Neural progenitor cell (in vitro differentiated cells): ENCODE data around the gene POFUT1. TPM values are rescaled to one million over a fixed set of nuclear protein-coding genes. Genes with fewer than 3 reads are reported as not detected.

ENCODE experiments used
- DNase-seq: peaks from one replicate; pipeline ENCODE4 v3.0.0-alpha.2; 2016; ENCODE audit warnings: low spot score
- H2AFZ ChIP-seq: fragments of 200-600 bp; sonication (generic); replicated peaks from 2 replicates; pipeline ENCODE4 v1.6.1; 2016; ENCODE audit warnings: antibody characterized with exemption
- H3F3A ChIP-seq: fragments of 200-600 bp; sonication (generic); 2 replicates; pipeline ENCODE4 v1.6.1; 2016; ENCODE audit warnings: antibody characterized with exemption, low read depth
- H3K27ac ChIP-seq: fragments of 200-600 bp; sonication (generic); 2 replicates; pipeline ENCODE4 v1.5.1; 2016; ENCODE audit warnings: mild to moderate bottlenecking
- H3K27me3 ChIP-seq: fragments of 200-600 bp; sonication (generic); 2 replicates; pipeline ENCODE4 v1.6.1; 2016; ENCODE audit warnings: mild to moderate bottlenecking, moderate library complexity
- H3K36me3 ChIP-seq: fragments of 200-600 bp; sonication (generic); 2 replicates; pipeline ENCODE4 v1.5.1; 2016
- H3K4me1 ChIP-seq: fragments of 200-600 bp; sonication (generic); 2 replicates; pipeline ENCODE4 v1.6.1; 2016; ENCODE audit warnings: mixed run types
- H3K4me2 ChIP-seq: fragments of 200-600 bp; sonication (generic); 2 replicates; pipeline ENCODE4 v1.6.1; 2016
- H3K4me3 ChIP-seq: fragments of 200-600 bp; sonication (generic); 2 replicates; pipeline ENCODE4 v1.5.1; 2016
- H3K79me2 ChIP-seq: fragments of 200-600 bp; sonication (generic); 2 replicates; pipeline ENCODE4 v1.6.1; 2016; ENCODE audit warnings: low read depth
- H3K9ac ChIP-seq: fragments of 200-600 bp; sonication (generic); 2 replicates; pipeline ENCODE4 v1.6.1; 2016
- H3K9me3 ChIP-seq: fragments of 200-600 bp; sonication (generic); 2 replicates; pipeline ENCODE4 v1.5.1; 2016; ENCODE audit warnings: low read depth
- H4K20me1 ChIP-seq: fragments of 200-600 bp; sonication (generic); 2 replicates; pipeline ENCODE4 v1.6.1; 2016; ENCODE audit warnings: low read depth
- H3K27ac Mint-ChIP-seq: 3 replicates; pipeline ENCODE4 v1.8.0; 2021; ENCODE audit warnings: mixed read lengths
- H3K27me3 Mint-ChIP-seq: 2 replicates; pipeline ENCODE4 v1.8.0; 2022; ENCODE audit warnings: low read depth, mild to moderate bottlenecking, inconsistent platforms, moderate library complexity, mixed read lengths; ENCODE audit not compliant: insufficient read depth
- H3K36me3 Mint-ChIP-seq: 3 replicates; pipeline ENCODE4 v1.8.0; 2021; ENCODE audit warnings: mixed read lengths
- H3K4me1 Mint-ChIP-seq: 3 replicates; pipeline ENCODE4 v1.8.0; 2021; ENCODE audit warnings: mixed read lengths
- H3K4me3 Mint-ChIP-seq: 3 replicates; pipeline ENCODE4 v1.8.0; 2021; ENCODE audit warnings: mild to moderate bottlenecking, moderate library complexity, mixed read lengths
- H3K9me3 Mint-ChIP-seq: 3 replicates; pipeline ENCODE4 v1.8.0; 2020; ENCODE audit warnings: mixed read lengths
- CTCF ChIP-seq: fragments of 200-600 bp; sonication (generic); IDR thresholded peaks from 2 replicates; pipeline ENCODE4 v1.5.1; 2017; ENCODE audit warnings: antibody characterized with exemption, mild to moderate bottlenecking
- EZH2 ChIP-seq: fragments of 200-600 bp; sonication (generic); IDR thresholded peaks from 2 replicates; pipeline ENCODE4 v1.6.1; 2017; ENCODE audit warnings: antibody characterized with exemption, mild to moderate bottlenecking, moderate library complexity
- EZH2phosphoT487 ChIP-seq: fragments of 200-600 bp; sonication (generic); IDR thresholded peaks from 2 replicates; pipeline ENCODE4 v1.6.1; 2017; ENCODE audit warnings: antibody characterized with exemption
- total RNA-seq: library from RNA; depleted of rRNA; stranded (reverse); fragments of >200 nt; gene quantifications from 2 replicates; pipeline ENCODE4 v1.2.3, GENCODE V29; 2015; ENCODE audit warnings: low replicate concordance

Gene POFUT1
- total RNA-seq, 1 donor from 2014 or later: 22.3 TPM

GRCh38 chr20:32215729-32216128, 8.0 kb downstream of the POFUT1 start:
- no peak overlapping the region for H3K4me3 Mint-ChIP-seq
- Histone ChIP-seq H3K4me3 (no peak overlapping the region), H3K27ac (no peak overlapping the region), H3K36me3 (no peaks in the 10 kb centered on the region), H3K27me3 (no peaks in the 10 kb centered on the region), H4K20me1 (no peaks in the 10 kb centered on the region), H3K9me3 (no peaks in the 10 kb centered on the region), H2AFZ (no peak overlapping the region), H3K79me2 (no peaks in the 10 kb centered on the region), H3F3A (no peaks in the 10 kb centered on the region), H3K9ac (no peak overlapping the region), H3K4me1 (no peaks in the 10 kb centered on the region), H3K4me2 (no peak overlapping the region)
- no peak for DNase-seq
- H3K36me3 Mint-ChIP-seq: peaks cover 27% of the 10 kb centered on the region
- no peak overlapping the region for H3K27ac Mint-ChIP-seq
- H3K9me3 Mint-ChIP-seq: no peaks in the 10 kb centered on the region
- no peak for TF ChIP-seq EZH2phosphoT487
- TF ChIP-seq EZH2: no peak
- no peak for TF ChIP-seq CTCF
- H3K27me3 Mint-ChIP-seq: peaks cover 1% of the 10 kb centered on the region
- no peaks in the 10 kb centered on the region for H3K4me1 Mint-ChIP-seq

GRCh38 chr20:32216179-32217142, 8.8 kb downstream of the POFUT1 start:
- Histone ChIP-seq H3F3A (no peaks in the 10 kb centered on the region), H3K27ac (no peak overlapping the region), H3K4me2 (no peak overlapping the region), H3K4me3 (no peak overlapping the region), H3K9me3 (no peaks in the 10 kb centered on the region), H3K9ac (no peak overlapping the region), H3K4me1 (no peaks in the 10 kb centered on the region), H3K27me3 (no peaks in the 10 kb centered on the region), H2AFZ (no peak overlapping the region), H3K79me2 (no peaks in the 10 kb centered on the region), H3K36me3 (no peaks in the 10 kb centered on the region), H4K20me1 (no peaks in the 10 kb centered on the region)
- Mint-ChIP-seq H3K27me3 (peaks cover 3% of the 10 kb centered on the region), H3K36me3 (peaks cover 32% of the 10 kb centered on the region), H3K4me3 (no peak overlapping the region), H3K4me1 (no peaks in the 10 kb centered on the region), H3K27ac (no peak overlapping the region), H3K9me3 (no peaks in the 10 kb centered on the region)
- no peak for DNase-seq
- TF ChIP-seq EZH2: no peak
- no peak for TF ChIP-seq CTCF
- TF ChIP-seq EZH2phosphoT487: no peak

GRCh38 chr20:32218156-32218900, 10.6 kb downstream of the POFUT1 start:
- no peaks in the 10 kb centered on the region for H3F3A ChIP-seq
- H3K4me1 ChIP-seq: no peaks in the 10 kb centered on the region
- no peak overlapping the region for H2AFZ ChIP-seq
- no peak for DNase-seq
- H3K4me2 ChIP-seq: no peak overlapping the region
- H3K79me2 ChIP-seq: no peaks in the 10 kb centered on the region
- Mint-ChIP-seq H3K9me3 (no peaks in the 10 kb centered on the region), H3K4me3 (no peak overlapping the region), H3K4me1 (no peaks in the 10 kb centered on the region), H3K27ac (no peak overlapping the region), H3K27me3 (peaks cover 3% of the 10 kb centered on the region), H3K36me3 (peaks cover 31% of the 10 kb centered on the region)
- TF ChIP-seq EZH2 (no peak), EZH2phosphoT487 (no peak)
- no peak overlapping the region for H3K4me3 ChIP-seq
- peak overlapping the region; percentile 33 for H3K27ac ChIP-seq
- H3K9ac ChIP-seq: no peak overlapping the region
- H4K20me1 ChIP-seq: no peaks in the 10 kb centered on the region
- no peaks in the 10 kb centered on the region for H3K27me3 ChIP-seq
- H3K36me3 ChIP-seq: no peaks in the 10 kb centered on the region
- H3K9me3 ChIP-seq: no peaks in the 10 kb centered on the region
